B cell (primary cell): ENCODE results near the gene FBXL20. TPM values are rescaled to one million over a fixed set of nuclear protein-coding genes. Genes with fewer than 3 reads are reported as not detected.

Experiments
- ATAC-seq: fragments of 200-7000 bp; cut with Tn5 transposase; one replicate; pipeline ENCODE4 v1.10.0; 2021; ENCODE audit warnings: low read depth, mild to moderate bottlenecking, moderate number of reproducible peaks, moderate library complexity
- CTCF ChIA-PET: fragments of 350-600 bp; sonication (Branson Sonifier 250); formaldehyde crosslinking; loops from one replicate; lab custom pipeline; 2021; ENCODE audit warnings: antibody characterized with exemption, inconsistent platforms; lab: Charles Lee
- POLR2A ChIA-PET: fragments of 350-600 bp; sonication (Branson Sonifier 250); formaldehyde crosslinking; loops from one replicate; lab custom pipeline; 2021; ENCODE audit warnings: antibody characterized with exemption; lab: Charles Lee
- DNase-seq: peaks from one replicate; pipeline ENCODE4 v3.0.0; 2013
- H2AFZ ChIP-seq: 2 replicates; pipeline ENCODE4 v1.6.1; 2012; ENCODE audit warnings: mild to moderate bottlenecking, low read depth, low read length; ENCODE audit not compliant: insufficient read depth, poor library complexity, severe bottlenecking
- H3K27ac ChIP-seq, 2 donors: 1 replicate in 1 of 2; 2 replicates in 1 of 2; pipeline ENCODE4 v1.5.1; 2012 to 2013; ENCODE audit warnings: low read length in 2 of 2, mild to moderate bottlenecking in 2 of 2, moderate library complexity in 1 of 2
- H3K27me3 ChIP-seq, 4 experiments: fragments of 200-600 bp in 1 of 4; sonication (generic) in 1 of 4; replicated peaks in 1 of 4; 1 replicate in 2 of 4; 2 replicates in 2 of 4; pipeline versions ENCODE4 v1.6.1 to v1.7.0; 2013 to 2016; ENCODE audit warnings: low read length in 3 of 4, mild to moderate bottlenecking in 2 of 4, mixed read lengths in 1 of 4, moderate library complexity in 1 of 4; ENCODE audit not compliant: insufficient read depth in 4 of 4, control insufficient read depth in 3 of 4; ENCODE audit errors: control extremely low read depth in 1 of 4
- H3K36me3 ChIP-seq, 2 experiments: replicated peaks in 1 of 2; 1 replicate in 1 of 2; 2 replicates in 1 of 2; pipeline versions ENCODE4 v1.6.1 to v1.7.1; 2013; ENCODE audit warnings: low read length in 1 of 2; ENCODE audit not compliant: insufficient read depth in 2 of 2, control insufficient read depth in 1 of 2; ENCODE audit errors: control extremely low read depth in 1 of 2, extremely low read depth in 1 of 2
- H3K4me1 ChIP-seq, 2 donors: fragments of 200-600 bp in 1 of 2; sonication (generic) in 1 of 2; 1 replicate in 1 of 2; 2 replicates in 1 of 2; pipeline versions ENCODE4 v1.5.1 to v1.6.1; 2013 to 2017; ENCODE audit warnings: low read length in 2 of 2; ENCODE audit not compliant: control insufficient read depth in 2 of 2, insufficient read depth in 2 of 2
- H3K4me2 ChIP-seq: replicated peaks from 2 replicates; pipeline ENCODE3; 2012; ENCODE audit warnings: mild to moderate bottlenecking, low read depth, low read length; ENCODE audit not compliant: poor library complexity, severe bottlenecking
- H3K4me3 ChIP-seq, 5 experiments: fragments of 200-600 bp in 1 of 5; sonication (generic) in 1 of 5; 1 replicate in 3 of 5; 2 replicates in 2 of 5; pipeline versions ENCODE4 v1.5.1 to v1.7.0; 2011 to 2016; ENCODE audit warnings: low read length in 4 of 5, mild to moderate bottlenecking in 4 of 5, low read depth in 2 of 5, control low read depth in 1 of 5, moderate library complexity in 1 of 5; ENCODE audit not compliant: insufficient read depth in 1 of 5; ENCODE audit errors: control extremely low read depth in 1 of 5, extremely low read depth in 1 of 5
- H3K79me2 ChIP-seq: fragments of 200-600 bp; sonication (generic); one replicate; pipeline ENCODE4 v1.6.0; 2016; ENCODE audit warnings: low read length; ENCODE audit not compliant: control insufficient read depth, insufficient read depth
- H3K9ac ChIP-seq: fragments of 200-600 bp; sonication (generic); 2 replicates; pipeline ENCODE4 v1.6.1; 2017; ENCODE audit warnings: mild to moderate bottlenecking, low read length, moderate library complexity
- H3K9me3 ChIP-seq, 3 donors: one replicate each; pipeline versions ENCODE4 v1.6.1 to v1.7.1; 2013; ENCODE audit warnings: low read length in 2 of 3; ENCODE audit not compliant: control insufficient read depth in 2 of 3, insufficient read depth in 1 of 3; ENCODE audit errors: control extremely low read depth in 1 of 3
- H4K20me1 ChIP-seq: 2 replicates; pipeline ENCODE4 v1.6.0; 2012; ENCODE audit warnings: mild to moderate bottlenecking, low read length; ENCODE audit not compliant: insufficient read depth, control insufficient read depth, poor library complexity, severe bottlenecking
- H3K27ac Mint-ChIP-seq: one replicate; pipeline ENCODE4 v1.8.0; 2021; ENCODE audit warnings: mixed read lengths
- H3K27me3 Mint-ChIP-seq: one replicate; pipeline ENCODE4 v1.8.0; 2021; ENCODE audit warnings: mixed read lengths
- H3K4me1 Mint-ChIP-seq: one replicate; pipeline ENCODE4 v1.8.0; 2021; ENCODE audit warnings: mixed read lengths
- H3K4me3 Mint-ChIP-seq: one replicate; pipeline ENCODE4 v1.8.0; 2021; ENCODE audit warnings: mixed read lengths
- H3K9me3 Mint-ChIP-seq: one replicate; pipeline ENCODE4 v1.8.0; 2022; ENCODE audit warnings: mixed read lengths; ENCODE audit not compliant: insufficient read depth
- EZH2 ChIP-seq: IDR thresholded peaks from 2 replicates; pipeline ENCODE4 v1.6.1; 2012; ENCODE audit warnings: borderline replicate concordance, low read depth, mild to moderate bottlenecking, moderate library complexity, low read length; ENCODE audit not compliant: insufficient read depth, poor library complexity, severe bottlenecking
- WGBS: methylation state at CpG from one replicate; pipeline ENCODE4 v1.1.5; 2013; ENCODE audit warnings: missing lambda C conversion rate; ENCODE audit not compliant: insufficient coverage; 5-methylcytosine and 5-hydroxymethylcytosine counted together
- intact Hi-C: fragments of 100-400 bp; cut with micrococcal nuclease; formaldehyde crosslinking; loops from one replicate; pipeline ENCODE4 v1.10.0; 2022
- polyA plus RNA-seq: library from polyadenylated mRNA; depleted of rRNA; stranded (reverse); fragments of >200 nt; gene quantifications from 2 replicates; pipeline ENCODE4 v1.2.3, GENCODE V29; 2012
- total RNA-seq, 2 donors: library from RNA; stranded (reverse); fragments of 120-200 nt in 1 of 2; gene quantifications; 1 replicate in 1 of 2; 2 replicates in 1 of 2; pipeline versions ENCODE4 v1.2.3 to v1.2.4, GENCODE V29; 2013 to 2022
- TF ChIP-seq, protein P1 (sequence below): fragments of 200-600 bp; IDR thresholded peaks from one replicate; pipeline ENCODE4 v1.8.0; 2022; ENCODE audit warnings: antibody characterized with exemption, mild to moderate bottlenecking

Gene FBXL20
- total and polyA plus RNA-seq, 2 donors (not counting 1 experiment from before 2014, with no cell fraction given) = 6.1 to 36.2 TPM

DNA sequence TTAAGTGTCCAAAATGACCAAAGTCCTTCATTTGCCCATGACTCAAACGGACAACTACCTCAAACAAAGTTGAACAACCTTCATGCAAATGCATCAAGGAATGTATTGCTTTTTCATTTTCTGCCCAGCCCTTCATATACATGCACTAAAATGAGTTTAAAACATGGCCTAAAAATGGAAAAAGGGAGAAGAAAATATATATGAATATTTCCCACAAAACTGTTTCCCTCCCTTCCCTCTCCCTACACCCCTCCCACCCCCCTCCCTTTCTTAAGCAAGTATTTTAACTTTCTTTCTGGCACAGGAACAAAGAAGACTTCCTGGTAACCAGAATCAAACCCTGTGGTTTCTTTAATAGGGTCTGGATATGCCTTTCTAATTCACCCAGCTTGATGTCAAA lies 5.5 kb upstream of the FBXL20 start:
- no peak overlapping the region for H3K4me3 Mint-ChIP-seq
- intact Hi-C loops = loop anchor here (10.0 kb wide), 3 partner anchors 132 to 578 kb away; partner anchors contain the start of genes PSMD3 and RPL19

DNA sequence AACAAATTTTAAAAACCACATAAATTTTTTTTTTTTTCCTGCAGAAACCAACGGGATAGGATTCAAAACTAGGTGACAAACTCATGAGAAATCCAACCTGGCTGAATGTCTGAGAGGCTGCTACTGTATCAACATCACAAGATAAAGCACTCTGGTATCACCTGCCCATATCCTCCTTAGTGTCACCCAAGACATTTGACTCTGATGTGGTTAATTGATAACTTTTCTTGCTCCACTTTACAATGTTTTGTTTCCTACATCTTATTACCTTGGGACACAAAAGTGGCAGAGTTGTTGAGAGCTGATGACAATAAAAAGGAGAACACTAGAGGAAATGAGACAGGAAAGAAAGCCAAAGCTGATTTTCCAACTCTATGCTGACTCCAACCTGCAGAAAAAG lies 4.0 kb upstream of the FBXL20 start:
- DNase-seq (no peak), ATAC-seq (no peak)
- no CpG with 5 or more reads among the region's 1 CpG for WGBS
- Histone ChIP-seq H3K9ac (no peak overlapping the region), H3K27ac (no peak overlapping the region), H3K36me3 (peaks cover 7 to 35% of the 10 kb centered on the region in 2 experiments), H3K4me2 (no peak overlapping the region), H3K79me2 (peaks cover 16% of the 10 kb centered on the region), H3K4me3 (no peak overlapping the region), H2AFZ (no peak overlapping the region), H3K9me3 (no peaks in the 10 kb centered on the region), H3K27me3 (no peaks in the 10 kb centered on the region), H3K4me1 (peaks cover 8% of the 10 kb centered on the region in 2 donors), H4K20me1 (peaks cover 15% of the 10 kb centered on the region)
- no peaks in the 10 kb centered on the region for H3K27me3 Mint-ChIP-seq
- H3K9me3 Mint-ChIP-seq = no peaks in the 10 kb centered on the region
- ChIA-PET POLR2A (no interaction called here), CTCF (no interaction called here)
- no peak overlapping the region for H3K27ac Mint-ChIP-seq
- TF ChIP-seq, protein P1, sequence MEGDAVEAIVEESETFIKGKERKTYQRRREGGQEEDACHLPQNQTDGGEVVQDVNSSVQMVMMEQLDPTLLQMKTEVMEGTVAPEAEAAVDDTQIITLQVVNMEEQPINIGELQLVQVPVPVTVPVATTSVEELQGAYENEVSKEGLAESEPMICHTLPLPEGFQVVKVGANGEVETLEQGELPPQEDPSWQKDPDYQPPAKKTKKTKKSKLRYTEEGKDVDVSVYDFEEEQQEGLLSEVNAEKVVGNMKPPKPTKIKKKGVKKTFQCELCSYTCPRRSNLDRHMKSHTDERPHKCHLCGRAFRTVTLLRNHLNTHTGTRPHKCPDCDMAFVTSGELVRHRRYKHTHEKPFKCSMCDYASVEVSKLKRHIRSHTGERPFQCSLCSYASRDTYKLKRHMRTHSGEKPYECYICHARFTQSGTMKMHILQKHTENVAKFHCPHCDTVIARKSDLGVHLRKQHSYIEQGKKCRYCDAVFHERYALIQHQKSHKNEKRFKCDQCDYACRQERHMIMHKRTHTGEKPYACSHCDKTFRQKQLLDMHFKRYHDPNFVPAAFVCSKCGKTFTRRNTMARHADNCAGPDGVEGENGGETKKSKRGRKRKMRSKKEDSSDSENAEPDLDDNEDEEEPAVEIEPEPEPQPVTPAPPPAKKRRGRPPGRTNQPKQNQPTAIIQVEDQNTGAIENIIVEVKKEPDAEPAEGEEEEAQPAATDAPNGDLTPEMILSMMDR = no peak
- TF ChIP-seq EZH2 = no peak
- H3K4me3 Mint-ChIP-seq = no peak overlapping the region
- H3K4me1 Mint-ChIP-seq = peaks cover 7% of the 10 kb centered on the region
- intact Hi-C loops = loop anchor here (10.0 kb wide), 3 partner anchors 131 to 579 kb away; partner anchors contain the start of genes PSMD3 and RPL19

More for the DNA sequence above, 5.5 kb upstream of the FBXL20 start:
- H4K20me1 ChIP-seq = peaks cover 10% of the 10 kb centered on the region
- Mint-ChIP-seq H3K4me1 (peaks cover 3% of the 10 kb centered on the region), H3K27ac (no peak overlapping the region), H3K9me3 (no peaks in the 10 kb centered on the region), H3K27me3 (no peaks in the 10 kb centered on the region)
- ChIA-PET CTCF (no interaction called here), POLR2A (no interaction called here)
- peaks cover 3 to 4% of the 10 kb centered on the region in 2 donors for H3K4me1 ChIP-seq
- no peaks in the 10 kb centered on the region for H3K9me3 ChIP-seq
- TF ChIP-seq, protein P1 = no peak
- TF ChIP-seq EZH2 = no peak
- WGBS = 100% methylated on average over 1 of the region's 1 CpG
- H3K27ac ChIP-seq = no peak overlapping the region
- ATAC-seq (no peak), DNase-seq (no peak)
- H2AFZ ChIP-seq = no peak overlapping the region
- H3K4me3 ChIP-seq = no peak overlapping the region
- no peak overlapping the region for H3K4me2 ChIP-seq
- H3K79me2 ChIP-seq = peaks cover under 1% of the 10 kb centered on the region
- no peak overlapping the region for H3K9ac ChIP-seq
- no peaks in the 10 kb centered on the region for H3K27me3 ChIP-seq
- peaks cover 7 to 41% of the 10 kb centered on the region in 2 experiments for H3K36me3 ChIP-seq
